H1 (cell line): ENCODE data around the gene ZNF823. TPM values are rescaled to one million over a fixed set of nuclear protein-coding genes. Genes with fewer than 3 reads are reported as not detected.

ENCODE experiments used
- CTCF ChIA-PET: fragments of 300-600 bp; sonication (Branson Sonifier 250); formaldehyde crosslinking; loops from one replicate; lab custom pipeline; 2021; ENCODE audit not compliant: partially characterized antibody; lab: Charles Lee
- POLR2A ChIA-PET: fragments of 300-600 bp; sonication (Branson Sonifier 250); formaldehyde crosslinking; loops from one replicate; lab custom pipeline; 2021; ENCODE audit warnings: inconsistent platforms; ENCODE audit not compliant: partially characterized antibody; lab: Charles Lee
- DNase-seq, 2 experiments: peaks; one replicate each; pipeline versions ENCODE4 v3.0.0 to v3.0.0-alpha.2; 2010 to 2022; ENCODE audit warnings: low spot score in 2 of 2, low read depth in 1 of 2, mixed read lengths in 1 of 2
- FAIRE-seq: peaks from 2 replicates; lab custom pipeline; 2011; peaks lifted over from hg19 to GRCh38; lab: Jason Lieb, UNC
- H2AFZ ChIP-seq: 2 replicates; pipeline ENCODE4 v1.8.1; 2012; ENCODE audit warnings: low read length, inconsistent platforms
- H2AK5ac ChIP-seq: 2 replicates; pipeline ENCODE4 v1.6.1; 2013; ENCODE audit warnings: low read depth, low read length
- H2BK120ac ChIP-seq: replicated peaks from 2 replicates; pipeline ENCODE3; 2013; ENCODE audit warnings: low read depth, low read length, inconsistent platforms
- H2BK12ac ChIP-seq: 2 replicates; pipeline ENCODE4 v1.6.1; 2013; ENCODE audit warnings: low read depth, low read length
- H2BK15ac ChIP-seq: 2 replicates; pipeline ENCODE4 v1.6.1; 2013; ENCODE audit warnings: low read length
- H2BK20ac ChIP-seq: 2 replicates; pipeline ENCODE4 v1.6.1; 2013; ENCODE audit warnings: low read length
- H2BK5ac ChIP-seq: 2 replicates; pipeline ENCODE4 v1.6.1; 2013; ENCODE audit warnings: low read depth, low read length
- H3K14ac ChIP-seq: 2 replicates; pipeline ENCODE4 v1.6.1; 2013; ENCODE audit warnings: inconsistent platforms; ENCODE audit not compliant: insufficient read length
- H3K18ac ChIP-seq: 2 replicates; pipeline ENCODE4 v1.6.1; 2013; ENCODE audit warnings: low read length; ENCODE audit errors: extremely low read depth
- H3K23ac ChIP-seq: 2 replicates; pipeline ENCODE4 v1.6.1; 2013; ENCODE audit warnings: inconsistent platforms; ENCODE audit not compliant: insufficient read length
- H3K23me2 ChIP-seq: 2 replicates; pipeline ENCODE4 v1.6.1; 2013; ENCODE audit warnings: low read depth, low read length
- H3K27ac ChIP-seq: 2 replicates; pipeline ENCODE4 v1.6.1; 2011; ENCODE audit warnings: low read depth, low read length, inconsistent platforms
- H3K27me3 ChIP-seq, 4 experiments: replicated peaks in 1 of 4; 1 replicate in 1 of 4; 2 replicates in 3 of 4; pipeline versions ENCODE4 v1.6.1 to v1.8.1; 2011 to 2013; ENCODE audit warnings: low read length in 3 of 4, mild to moderate bottlenecking in 3 of 4, inconsistent platforms in 2 of 4, mixed read lengths in 2 of 4, moderate library complexity in 1 of 4; ENCODE audit not compliant: control insufficient read depth in 3 of 4, insufficient read depth in 3 of 4; ENCODE audit errors: extremely low read depth in 1 of 4
- H3K36me3 ChIP-seq, 4 experiments: 2 replicates each; pipeline versions ENCODE4 v1.6.1 to v1.8.1; 2011 to 2013; ENCODE audit warnings: mild to moderate bottlenecking in 4 of 4, low read length in 3 of 4, moderate library complexity in 2 of 4, control low read depth in 1 of 4, inconsistent platforms in 1 of 4; ENCODE audit not compliant: insufficient read depth in 4 of 4, control insufficient read depth in 2 of 4
- H3K4ac ChIP-seq: replicated peaks from 2 replicates; pipeline ENCODE3; 2013; ENCODE audit warnings: low read length, low read depth, mixed read lengths, inconsistent platforms; ENCODE audit not compliant: insufficient read length
- H3K4me1 ChIP-seq, 4 experiments: replicated peaks in 1 of 4; 1 replicate in 1 of 4; 2 replicates in 3 of 4; pipeline versions ENCODE4 v1.6.1 to v1.8.1; 2011 to 2013; ENCODE audit warnings: low read length in 3 of 4, inconsistent platforms in 2 of 4, mixed read lengths in 1 of 4; ENCODE audit not compliant: insufficient read depth in 4 of 4, control insufficient read depth in 3 of 4
- H3K4me2 ChIP-seq, 2 experiments: 2 replicates each; pipeline versions ENCODE4 v1.6.1 to v1.8.1; 2011 to 2013; ENCODE audit warnings: low read depth in 2 of 2, low read length in 2 of 2, control low read depth in 1 of 2, inconsistent platforms in 1 of 2, mild to moderate bottlenecking in 1 of 2; ENCODE audit not compliant: insufficient read depth in 1 of 2
- H3K4me3 ChIP-seq, 4 experiments: fragments of 200-600, 300-600 bp in 1 of 4; sonication (generic), shearing (Covaris generic), sonication (Bioruptor Twin) in 1 of 4; 2 replicates each; pipeline versions ENCODE4 v1.5.1 to v1.8.1; 2011 to 2016; ENCODE audit warnings: low read length in 4 of 4, low read depth in 3 of 4, control low read depth in 2 of 4, inconsistent platforms in 2 of 4, mild to moderate bottlenecking in 2 of 4, mixed read lengths in 1 of 4, moderate library complexity in 1 of 4; ENCODE audit not compliant: insufficient read depth in 2 of 4; ENCODE audit errors: extremely low read depth in 1 of 4
- H3K56ac ChIP-seq: replicated peaks from 2 replicates; pipeline ENCODE3; 2013; ENCODE audit warnings: low read depth, mild to moderate bottlenecking, mixed read lengths, low read length, inconsistent platforms; ENCODE audit not compliant: insufficient read length
- H3K79me1 ChIP-seq: 2 replicates; pipeline ENCODE4 v1.6.1; 2013; ENCODE audit warnings: low read depth, low read length, control low read depth
- H3K79me2 ChIP-seq, 2 experiments: 2 replicates each; pipeline versions ENCODE4 v1.6.1 to v1.8.1; 2012 to 2013; ENCODE audit warnings: low read length in 2 of 2, mild to moderate bottlenecking in 2 of 2, inconsistent platforms in 1 of 2; ENCODE audit not compliant: insufficient read depth in 2 of 2, control insufficient read depth in 1 of 2
- H3K9ac ChIP-seq, 4 experiments: replicated peaks in 1 of 4; 1 replicate in 1 of 4; 2 replicates in 3 of 4; pipeline versions ENCODE4 v1.6.1 to v1.8.1; 2011 to 2013; ENCODE audit warnings: low read depth in 3 of 4, low read length in 3 of 4, control low read depth in 2 of 4, mild to moderate bottlenecking in 2 of 4, moderate library complexity in 2 of 4, inconsistent platforms in 1 of 4; ENCODE audit errors: extremely low read depth in 1 of 4
- H3K9me3 ChIP-seq, 2 experiments: 2 replicates each; pipeline versions ENCODE4 v1.6.1 to v1.8.1; 2012 to 2013; ENCODE audit warnings: mild to moderate bottlenecking in 2 of 2, moderate library complexity in 2 of 2, control low read depth in 1 of 2, inconsistent platforms in 1 of 2, low read depth in 1 of 2, low read length in 1 of 2, mixed read lengths in 1 of 2; ENCODE audit not compliant: insufficient read depth in 2 of 2
- H4K20me1 ChIP-seq, 2 experiments: replicated peaks in 1 of 2; 2 replicates each; pipeline versions ENCODE3 to v1.8.1; 2011 to 2013; ENCODE audit warnings: inconsistent platforms in 2 of 2, low read length in 2 of 2, mild to moderate bottlenecking in 1 of 2; ENCODE audit not compliant: insufficient read depth in 2 of 2, control insufficient read depth in 1 of 2
- H4K5ac ChIP-seq: 2 replicates; pipeline ENCODE4 v1.6.1; 2013; ENCODE audit warnings: low read length, low read depth, mixed read lengths, inconsistent platforms; ENCODE audit not compliant: insufficient read length
- H4K8ac ChIP-seq: 2 replicates; pipeline ENCODE4 v1.8.0; 2013; ENCODE audit warnings: mild to moderate bottlenecking, moderate library complexity, low read length, inconsistent platforms; ENCODE audit not compliant: insufficient read depth; ENCODE audit errors: extremely low read depth
- H4K91ac ChIP-seq: replicated peaks from 2 replicates; pipeline ENCODE3; 2013; ENCODE audit warnings: low read length, mixed read lengths, inconsistent platforms; ENCODE audit not compliant: insufficient read length
- WGBS, 2 experiments: shearing (Covaris generic) in 1 of 2; methylation state at CpG; one replicate each; pipeline versions ENCODE4 v1.1.6 to v1.1.7; 2013 to 2015; ENCODE audit warnings: low lambda C conversion rate in 2 of 2, mixed read lengths in 2 of 2, inconsistent platforms in 1 of 2, low coverage in 1 of 2, missing lambda C conversion rate in 1 of 2; ENCODE audit not compliant: insufficient replicate concordance in 2 of 2, insufficient coverage in 1 of 2, insufficient read length in 1 of 2; ENCODE audit errors: extremely low coverage in 1 of 2, missing lambda C conversion rate in 1 of 2; 5-methylcytosine and 5-hydroxymethylcytosine counted together
- polyA plus RNA-seq, 7 experiments: library from polyadenylated mRNA; depleted of rRNA in 3 of 7; stranded (reverse) in 5 of 7; unstranded in 2 of 7; fragments of >200 nt in 5 of 7; fragments of 200-250 nt in 2 of 7; gene quantifications; 1 replicate in 5 of 7; 2 replicates in 1 of 7; 4 replicates in 1 of 7; pipeline versions ENCODE4 v1.2.1 to v1.2.3, GENCODE V29; 2011 to 2013; ENCODE audit warnings: missing spikeins in 2 of 7, mixed read lengths in 2 of 7
- total RNA-seq: library from RNA; stranded (reverse); fragmentation: NEBNext Ultra II Directional; extraction: Animal tissue kit (Norgen Biotek cat#: 25700); gene quantifications from 2 replicates; pipeline ENCODE4 v1.2.1, GENCODE V29; 2021

Gene ZNF823
- total and polyA plus RNA-seq, 2 of the 8 experiments (the other 6 are each of a cell fraction or from before 2014, with no cell fraction given), result 0.73 to 2.4 TPM

DNA sequence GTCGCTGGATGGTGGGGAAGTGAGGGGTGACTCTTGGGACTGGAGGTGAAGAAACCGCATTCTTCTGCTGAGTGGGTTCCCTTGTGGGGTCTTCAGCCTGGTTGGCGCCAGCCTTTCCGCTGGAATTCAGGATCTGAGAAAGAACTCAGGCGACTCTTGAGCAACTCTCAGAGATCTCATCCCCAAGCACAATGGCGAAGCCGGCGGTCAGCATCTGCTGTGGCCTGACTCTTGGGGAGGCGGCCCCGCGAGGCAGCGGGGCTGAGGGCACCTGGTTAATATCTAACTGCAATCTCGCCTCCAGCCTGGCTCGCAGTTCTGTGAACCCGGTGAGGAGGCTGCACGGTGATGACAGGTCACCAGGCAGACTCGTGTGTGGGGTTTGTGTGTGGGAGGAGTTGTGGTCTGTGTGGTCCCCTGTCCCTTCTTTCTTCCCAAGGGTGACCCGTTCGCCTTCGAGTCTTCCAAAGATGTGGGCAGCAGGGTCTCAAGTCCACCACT lies 28.9 kb upstream of the ZNF823 start:
- DNase-seq (peak in 1 of 2 experiments; percentile 43), FAIRE-seq (no peak)
- H3K79me1 ChIP-seq, result no peaks in the 10 kb centered on the region
- no peak overlapping the region for H4K5ac ChIP-seq
- peak overlapping the region; percentile 48 to 84 (median 78); a peak in 7 of 8 replicates for H3K4me3 ChIP-seq
- H3K4ac ChIP-seq, result no peak overlapping the region
- 75% methylated on average over 18 of the region's 20 CpGs; no CpG with 5 or more reads in 1 of the 2 experiments for WGBS, 2 experiments
- peaks cover 4 to 14% of the 10 kb centered on the region in 2 experiments; a peak in 2 of 4 replicates for H3K9me3 ChIP-seq
- POLR2A ChIA-PET, result no interaction called here
- no peak overlapping the region for H2BK5ac ChIP-seq
- H2BK20ac ChIP-seq, result no peak overlapping the region
- H3K18ac ChIP-seq, result no peak overlapping the region
- no peak overlapping the region for H3K56ac ChIP-seq
- H2BK12ac ChIP-seq, result no peak overlapping the region
- H4K8ac ChIP-seq, result peak overlapping the region; percentile 79; the same call in 1 of the 2 replicates
- H3K4me1 ChIP-seq, result no peaks in the 10 kb centered on the region
- no peaks in the 10 kb centered on the region for H3K79me2 ChIP-seq
- no peak overlapping the region for H2BK120ac ChIP-seq
- peak overlapping the region; percentile 57 to 88; a peak in 3 of 4 replicates for H3K4me2 ChIP-seq
- H3K23me2 ChIP-seq, result no peaks in the 10 kb centered on the region
- no peak overlapping the region for H2BK15ac ChIP-seq
- H3K23ac ChIP-seq, result no peak overlapping the region
- H3K27ac ChIP-seq, result no peak overlapping the region
- no peaks in the 10 kb centered on the region for H4K20me1 ChIP-seq
- no peak overlapping the region; a peak in 2 of 7 replicates for H3K9ac ChIP-seq
- H2AK5ac ChIP-seq, result no peak overlapping the region
- H3K27me3 ChIP-seq, result peaks cover 3 to 20% (median 15%) of the 10 kb centered on the region in 4 experiments
- no peaks in the 10 kb centered on the region for H3K36me3 ChIP-seq
- CTCF ChIA-PET, result no interaction called here
- H2AFZ ChIP-seq, result 0 out of 2 replicates have a peak overlapping the region, but pooled peaks have one; percentile 92
- H4K91ac ChIP-seq, result no peak overlapping the region
- no peak overlapping the region for H3K14ac ChIP-seq
